ENCODE data around the gene MOGAT3. TPM values are rescaled to one million over a fixed set of nuclear protein-coding genes. Genes with fewer than 3 reads are reported as not detected.

Gene MOGAT3
- total RNA-seq, 1 experiment from 2014 or later = 0.15 TPM

DNA sequence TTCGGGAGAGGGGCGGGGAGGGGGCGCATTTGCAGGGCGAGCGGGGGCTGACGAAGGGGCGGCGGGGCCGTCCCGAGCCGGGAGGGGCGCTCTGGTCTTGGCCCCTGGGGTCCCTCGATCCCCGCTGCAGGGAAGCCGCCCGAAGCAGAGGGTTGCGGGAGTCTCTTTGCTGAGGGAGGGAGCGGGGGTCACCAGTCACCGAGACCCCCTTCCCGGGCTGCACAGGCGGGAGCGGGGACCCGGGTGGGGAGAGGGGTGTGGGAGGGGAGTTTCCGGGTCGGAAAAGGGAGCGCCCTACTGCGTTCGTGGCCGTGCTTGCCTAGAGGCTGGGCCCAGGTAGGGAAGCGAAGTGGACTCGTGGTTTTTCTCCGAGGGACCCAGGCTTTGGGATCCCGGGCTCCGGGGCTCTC, 46.1 kb downstream of the MOGAT3 start:
- H3K4me1 ChIP-seq (ENCODE audit: insufficient read depth, low read length) = no peaks in the 10 kb centered on the region
- no peak overlapping the region for H3K56ac ChIP-seq (ENCODE audit: insufficient read length, low read depth, low read length)
- Mint-ChIP-seq H3K9me3 (peaks cover 2 to 8% of the 10 kb centered on the region in 2 experiments; a peak in 4 of 5 replicates), H3K4me1 (peaks cover 29 to 40% of the 10 kb centered on the region in 2 experiments), H3K4me3 (peak overlapping the region; percentile 74 to 89), H3K36me3 (ENCODE audit: insufficient read depth in 1 of 3, low read depth in 3 of 3) (peaks cover 0 to 26% (median 18%) of the 10 kb centered on the region in 3 experiments; a peak in 4 of 7 replicates), H3K27ac (no peak overlapping the region), H3K27me3 (ENCODE audit: low read depth) (peaks cover 11% of the 10 kb centered on the region)
- no peak overlapping the region for H2BK20ac ChIP-seq (ENCODE audit: low read depth, low read length, poor library complexity, severe bottlenecking)
- no peak overlapping the region for H3K9ac ChIP-seq (ENCODE audit: extremely low read depth, insufficient read length, low read length)
- no peak overlapping the region for H2BK12ac ChIP-seq (ENCODE audit: insufficient read length, low read depth, low read length)
- no peak overlapping the region for H4K8ac ChIP-seq (replicated peaks; ENCODE audit: insufficient read length, low read depth, low read length)
- H3K79me2 ChIP-seq (ENCODE audit: insufficient read depth, low read length) = no peaks in the 10 kb centered on the region
- H3T11ph ChIP-seq (ENCODE audit: low read length) = no peak overlapping the region
- no peaks in the 10 kb centered on the region for H4K20me1 ChIP-seq (ENCODE audit: control insufficient read depth, insufficient read depth, insufficient read length)
- H2BK5ac ChIP-seq (ENCODE audit: insufficient read length, low read length) = no peak overlapping the region
- H3K14ac ChIP-seq (ENCODE audit: insufficient read depth, low read length) = peak overlapping the region; percentile 59; the same call in 1 of the 2 replicates
- no peak overlapping the region for H2BK120ac ChIP-seq (ENCODE audit: low read depth, low read length, poor library complexity, severe bottlenecking)
- no peaks in the 10 kb centered on the region for H3K79me1 ChIP-seq (ENCODE audit: insufficient read depth, low read depth, low read length, poor library complexity, severe bottlenecking)
- no peak overlapping the region for H4K5ac ChIP-seq (ENCODE audit: insufficient read length, low read depth, low read length)
- H3K4me2 ChIP-seq (ENCODE audit: insufficient read depth, insufficient read length, low read length) = peak overlapping the region; percentile 64
- peak overlapping the region; percentile 56 for H3K18ac ChIP-seq (ENCODE audit: insufficient read length, low read depth, low read length)
- TF ChIP-seq, protein P1, sequence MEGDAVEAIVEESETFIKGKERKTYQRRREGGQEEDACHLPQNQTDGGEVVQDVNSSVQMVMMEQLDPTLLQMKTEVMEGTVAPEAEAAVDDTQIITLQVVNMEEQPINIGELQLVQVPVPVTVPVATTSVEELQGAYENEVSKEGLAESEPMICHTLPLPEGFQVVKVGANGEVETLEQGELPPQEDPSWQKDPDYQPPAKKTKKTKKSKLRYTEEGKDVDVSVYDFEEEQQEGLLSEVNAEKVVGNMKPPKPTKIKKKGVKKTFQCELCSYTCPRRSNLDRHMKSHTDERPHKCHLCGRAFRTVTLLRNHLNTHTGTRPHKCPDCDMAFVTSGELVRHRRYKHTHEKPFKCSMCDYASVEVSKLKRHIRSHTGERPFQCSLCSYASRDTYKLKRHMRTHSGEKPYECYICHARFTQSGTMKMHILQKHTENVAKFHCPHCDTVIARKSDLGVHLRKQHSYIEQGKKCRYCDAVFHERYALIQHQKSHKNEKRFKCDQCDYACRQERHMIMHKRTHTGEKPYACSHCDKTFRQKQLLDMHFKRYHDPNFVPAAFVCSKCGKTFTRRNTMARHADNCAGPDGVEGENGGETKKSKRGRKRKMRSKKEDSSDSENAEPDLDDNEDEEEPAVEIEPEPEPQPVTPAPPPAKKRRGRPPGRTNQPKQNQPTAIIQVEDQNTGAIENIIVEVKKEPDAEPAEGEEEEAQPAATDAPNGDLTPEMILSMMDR (conservative IDR thresholded peaks at IDR 0.05) = peak; percentile 19; the same call in 1 of the 3 replicates
- WGBS (ENCODE audit: extremely low coverage, insufficient read length, low lambda C conversion rate) = no CpG with 5 or more reads among the region's 34 CpGs
- H3K27ac ChIP-seq (ENCODE audit: insufficient read length, low read depth, low read length) = no peak overlapping the region
- H3K27me3 ChIP-seq (ENCODE audit: insufficient read depth, low read length) = no peaks in the 10 kb centered on the region; the same call in 1 of the 2 replicates
- no peak for DNase-seq
- no peaks in the 10 kb centered on the region for H3K9me3 ChIP-seq (ENCODE audit: control insufficient read depth, low read depth, low read length)
- H3K23ac ChIP-seq (ENCODE audit: insufficient read length, low read depth, low read length) = no peak overlapping the region
- peaks cover 6% of the 10 kb centered on the region for H3K23me2 ChIP-seq (ENCODE audit: insufficient read length, low read depth, low read length, poor library complexity, severe bottlenecking)
- no peak overlapping the region for H4K91ac ChIP-seq (ENCODE audit: insufficient read length, low read depth, low read length)
- H2BK15ac ChIP-seq (ENCODE audit: low read depth, low read length) = no peak overlapping the region
- no peak overlapping the region for H2AK5ac ChIP-seq (ENCODE audit: insufficient read length, low read length)
- no peak overlapping the region for H2AFZ ChIP-seq (ENCODE audit: low read length)
- no peak overlapping the region for H3K4ac ChIP-seq (ENCODE audit: low read depth, low read length)
